Measurements from ENCODE around the gene SDR42E1. TPM values are rescaled to one million over a fixed set of nuclear protein-coding genes. Genes with fewer than 3 reads are reported as not detected.
"Not testable (repeated sequence)": the region's sequence is repeated elsewhere in the genome, so short reads cannot be mapped to it uniquely, and the experiment has no call there.

SDR42E1 gene
- total RNA-seq, 2 experiments from 2014 or later: under 0.01 to 0.65 TPM

- no peak overlapping the region for H3K4me3 ChIP-seq (ENCODE audit: low read depth, low read length, poor library complexity, severe bottlenecking)
- POLR2A ChIA-PET: no interaction called here
- TF ChIP-seq, protein P1, sequence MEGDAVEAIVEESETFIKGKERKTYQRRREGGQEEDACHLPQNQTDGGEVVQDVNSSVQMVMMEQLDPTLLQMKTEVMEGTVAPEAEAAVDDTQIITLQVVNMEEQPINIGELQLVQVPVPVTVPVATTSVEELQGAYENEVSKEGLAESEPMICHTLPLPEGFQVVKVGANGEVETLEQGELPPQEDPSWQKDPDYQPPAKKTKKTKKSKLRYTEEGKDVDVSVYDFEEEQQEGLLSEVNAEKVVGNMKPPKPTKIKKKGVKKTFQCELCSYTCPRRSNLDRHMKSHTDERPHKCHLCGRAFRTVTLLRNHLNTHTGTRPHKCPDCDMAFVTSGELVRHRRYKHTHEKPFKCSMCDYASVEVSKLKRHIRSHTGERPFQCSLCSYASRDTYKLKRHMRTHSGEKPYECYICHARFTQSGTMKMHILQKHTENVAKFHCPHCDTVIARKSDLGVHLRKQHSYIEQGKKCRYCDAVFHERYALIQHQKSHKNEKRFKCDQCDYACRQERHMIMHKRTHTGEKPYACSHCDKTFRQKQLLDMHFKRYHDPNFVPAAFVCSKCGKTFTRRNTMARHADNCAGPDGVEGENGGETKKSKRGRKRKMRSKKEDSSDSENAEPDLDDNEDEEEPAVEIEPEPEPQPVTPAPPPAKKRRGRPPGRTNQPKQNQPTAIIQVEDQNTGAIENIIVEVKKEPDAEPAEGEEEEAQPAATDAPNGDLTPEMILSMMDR (conservative IDR thresholded peaks at IDR 0.05; ENCODE audit: low read length): no peak
- no peak for TF ChIP-seq EZH2phosphoT487 (IDR thresholded peaks at IDR 0.05; ENCODE audit: borderline replicate concordance, low read depth, low read length)
- H3K4me2 ChIP-seq (ENCODE audit: low read length): no peak overlapping the region
- H3K27ac ChIP-seq (ENCODE audit: low read depth, low read length, poor library complexity, severe bottlenecking): no peak overlapping the region
- H2AFZ ChIP-seq (ENCODE audit: low read length): no peak overlapping the region
- H3K36me3 ChIP-seq (ENCODE audit: insufficient read depth, low read length): no peaks in the 10 kb centered on the region
- CTCF ChIA-PET (ENCODE audit: unreplicated experiment): no interaction called here
- BruUV-seq (replicated peaks): no TSS peak
- no peaks in the 10 kb centered on the region for H4K20me1 ChIP-seq (ENCODE audit: insufficient read depth, low read length)
- no peaks in the 10 kb centered on the region for H3K9me2 ChIP-seq (ENCODE audit: insufficient read depth, low read length)
- no peak for DNase-seq (ENCODE audit: low spot score)
- no peaks in the 10 kb centered on the region for H3K79me2 ChIP-seq (ENCODE audit: insufficient read depth, low read depth, low read length)
- no peaks in the 10 kb centered on the region for H3K9me3 ChIP-seq (ENCODE audit: low read length)
- no peaks in the 10 kb centered on the region for H3K4me1 ChIP-seq (ENCODE audit: insufficient read depth, low read length, poor library complexity, severe bottlenecking)
- intact Hi-C loops (cut with micrococcal nuclease; ENCODE audit: unreplicated experiment): no loop called here
These were observed 18.4 kb downstream of the SDR42E1 start for GRCh38 chr16:81992859-81993258.

DNA sequence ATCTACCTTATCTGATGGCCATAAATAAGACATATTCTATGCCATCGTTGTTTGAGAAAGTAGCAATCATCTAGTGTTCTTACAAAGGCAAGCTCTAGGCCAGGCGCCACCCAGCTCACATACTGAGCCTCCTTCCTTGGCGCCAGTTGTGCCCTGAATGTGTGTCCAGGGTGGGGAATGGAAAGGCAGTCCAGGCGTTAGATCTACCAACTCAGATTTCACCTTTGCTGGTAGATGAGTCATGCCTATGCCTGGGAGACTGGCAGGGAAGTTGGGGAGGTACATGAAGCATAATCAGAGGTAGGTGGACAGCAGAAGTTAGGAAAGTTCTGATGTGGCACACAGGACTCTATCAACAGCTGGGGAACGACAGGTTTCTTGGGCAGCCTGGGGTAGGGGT lies 23.6 kb downstream of the SDR42E1 start:
- POLR2A ChIA-PET: no interaction called here
- Histone ChIP-seq H2AFZ (ENCODE audit: low read length) (no peak overlapping the region), H3K4me1 (ENCODE audit: insufficient read depth, low read length, poor library complexity, severe bottlenecking) (no peaks in the 10 kb centered on the region), H3K4me3 (ENCODE audit: low read depth, low read length, poor library complexity, severe bottlenecking) (no peak overlapping the region), H3K4me2 (ENCODE audit: low read length) (no peak overlapping the region), H3K9me2 (ENCODE audit: insufficient read depth, low read length) (no peaks in the 10 kb centered on the region), H3K27ac (ENCODE audit: low read depth, low read length, poor library complexity, severe bottlenecking) (no peak overlapping the region), H3K36me3 (ENCODE audit: insufficient read depth, low read length) (no peaks in the 10 kb centered on the region), H3K79me2 (ENCODE audit: insufficient read depth, low read depth, low read length) (no peaks in the 10 kb centered on the region), H4K20me1 (ENCODE audit: insufficient read depth, low read length) (no peaks in the 10 kb centered on the region), H3K9me3 (ENCODE audit: low read length) (no peaks in the 10 kb centered on the region)
- intact Hi-C loops (cut with micrococcal nuclease; ENCODE audit: unreplicated experiment): no loop called here
- CTCF ChIA-PET (ENCODE audit: unreplicated experiment): no interaction called here
- no TSS peak for BruUV-seq (replicated peaks)
- no peak for DNase-seq (ENCODE audit: low spot score)
- TF ChIP-seq, protein P1 (conservative IDR thresholded peaks at IDR 0.05; ENCODE audit: low read length): no peak
- TF ChIP-seq EZH2phosphoT487 (IDR thresholded peaks at IDR 0.05; ENCODE audit: borderline replicate concordance, low read depth, low read length): no peak

GRCh38 chr16:81987121-81987520 lies 24.1 kb downstream of the SDR42E1 start:
- Histone ChIP-seq H4K20me1 (ENCODE audit: insufficient read depth, low read length) (no peaks in the 10 kb centered on the region), H2AFZ (ENCODE audit: low read length) (no peak overlapping the region), H3K4me1 (ENCODE audit: insufficient read depth, low read length, poor library complexity, severe bottlenecking) (no peaks in the 10 kb centered on the region), H3K4me2 (ENCODE audit: low read length) (no peak overlapping the region), H3K36me3 (ENCODE audit: insufficient read depth, low read length) (no peaks in the 10 kb centered on the region), H3K9me3 (ENCODE audit: low read length) (no peaks in the 10 kb centered on the region), H3K9me2 (ENCODE audit: insufficient read depth, low read length) (no peaks in the 10 kb centered on the region), H3K4me3 (ENCODE audit: low read depth, low read length, poor library complexity, severe bottlenecking) (no peak overlapping the region), H3K27ac (ENCODE audit: low read depth, low read length, poor library complexity, severe bottlenecking) (no peak overlapping the region), H3K79me2 (ENCODE audit: insufficient read depth, low read depth, low read length) (no peaks in the 10 kb centered on the region)
- TF ChIP-seq, protein P1 (conservative IDR thresholded peaks at IDR 0.05; ENCODE audit: low read length): no peak
- no peak for TF ChIP-seq EZH2phosphoT487 (IDR thresholded peaks at IDR 0.05; ENCODE audit: borderline replicate concordance, low read depth, low read length)
- BruUV-seq (replicated peaks): no TSS peak
- intact Hi-C loops (cut with micrococcal nuclease; ENCODE audit: unreplicated experiment): no loop called here
- CTCF ChIA-PET (ENCODE audit: unreplicated experiment): no interaction called here
- no peak for DNase-seq (ENCODE audit: low spot score)
- POLR2A ChIA-PET: interaction anchor here (0.6 kb wide), 1 partner anchor 22 kb away, joined by 3 read pairs; no protein-coding TSS in a partner anchor

- intact Hi-C loops (cut with micrococcal nuclease; ENCODE audit: unreplicated experiment); H3K4me3 ChIP-seq (ENCODE audit: low read depth, low read length, poor library complexity, severe bottlenecking); POLR2A ChIA-PET; CTCF ChIA-PET (ENCODE audit: unreplicated experiment); H3K79me2 ChIP-seq (ENCODE audit: insufficient read depth, low read depth, low read length); H2AFZ ChIP-seq (ENCODE audit: low read length); H3K9me2 ChIP-seq (ENCODE audit: insufficient read depth, low read length); H3K9me3 ChIP-seq (ENCODE audit: low read length); H3K4me1 ChIP-seq (ENCODE audit: insufficient read depth, low read length, poor library complexity, severe bottlenecking); H3K27ac ChIP-seq (ENCODE audit: low read depth, low read length, poor library complexity, severe bottlenecking); DNase-seq (ENCODE audit: low spot score); H3K4me2 ChIP-seq (ENCODE audit: low read length); H3K36me3 ChIP-seq (ENCODE audit: insufficient read depth, low read length); H4K20me1 ChIP-seq (ENCODE audit: insufficient read depth, low read length); BruUV-seq (replicated peaks): not testable (repeated sequence)
These were observed 33.8 kb downstream of the SDR42E1 start for GRCh38 chr16:81977335-81977942.

All from OCI-LY7 (cell line).